KBM-7 (cell line): ENCODE results near the gene LY6G5C.

ENCODE experiments used
- DNase-seq: peaks from one replicate; pipeline ENCODE4 v3.0.0-alpha.2; 2015
- in situ Hi-C: fragments of 300-500 bp; cut with MboI; formaldehyde crosslinking; loops from 2 replicates; pipeline ENCODE4 v1.14.3; 2020; ENCODE audit warnings: low sequenced_read_pairs, low pct_unique_long_range_greater_than_20kb, mixed read lengths

Gene LY6G5C

DNA sequence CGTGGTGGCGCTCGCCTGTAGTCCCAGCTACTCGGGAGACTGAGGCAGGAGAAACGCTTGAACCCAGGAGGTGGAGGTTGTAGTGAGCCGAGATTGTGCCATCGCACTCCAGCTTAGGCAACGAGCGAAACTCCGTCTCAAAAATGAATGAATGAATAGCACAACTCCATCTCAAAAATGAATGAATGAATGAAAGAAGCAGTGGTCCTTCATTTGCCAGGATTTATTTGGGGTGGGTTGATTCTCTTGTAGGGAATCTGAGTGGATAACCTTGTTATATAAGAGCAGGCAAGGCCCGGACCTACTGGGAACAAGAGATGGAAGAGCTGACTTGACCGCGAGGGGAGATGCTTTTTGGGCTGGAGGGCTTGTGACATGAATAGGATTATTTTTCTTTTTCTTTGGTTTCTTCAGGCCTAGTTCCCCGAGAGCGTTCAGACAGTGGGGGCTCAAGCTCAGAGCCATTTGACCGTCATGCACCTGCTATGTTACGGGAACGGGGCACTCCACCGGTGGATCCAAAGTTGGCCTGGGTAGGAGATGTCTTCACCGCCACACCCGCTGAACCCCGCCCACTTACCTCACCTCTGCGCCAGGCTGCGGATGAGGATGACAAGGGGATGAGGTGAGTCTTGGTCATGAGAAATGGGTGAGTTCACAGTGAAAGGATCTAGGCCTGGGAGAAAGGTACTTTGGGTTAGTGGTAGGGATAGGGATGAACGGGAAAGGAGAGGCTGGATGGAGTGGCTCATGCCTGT lies 50.5 kb downstream of the LY6G5C start:
- DNase-seq = no peak
- in situ Hi-C loops = no loop called here

DNA sequence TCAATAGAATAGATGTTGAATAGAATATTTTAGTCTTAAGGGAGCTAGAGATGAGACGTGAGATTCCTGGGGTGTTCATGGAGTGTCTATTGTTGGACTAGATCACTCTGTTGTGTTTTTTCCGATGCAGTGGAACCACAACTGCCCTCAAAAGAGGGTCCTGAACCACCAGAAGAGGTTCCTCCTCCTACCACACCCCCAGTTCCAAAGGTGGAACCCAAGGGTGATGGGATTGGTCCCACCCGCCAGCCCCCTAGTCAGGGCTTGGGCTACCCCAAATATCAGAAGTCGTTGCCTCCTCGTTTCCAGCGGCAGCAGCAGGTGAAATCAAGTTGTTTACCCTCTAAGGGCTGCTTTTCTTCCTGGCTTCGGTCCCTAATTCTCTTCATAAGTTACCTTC lies 51.9 kb downstream of the LY6G5C start:
- DNase-seq = no peak
- in situ Hi-C loops = no loop called here

DNA sequence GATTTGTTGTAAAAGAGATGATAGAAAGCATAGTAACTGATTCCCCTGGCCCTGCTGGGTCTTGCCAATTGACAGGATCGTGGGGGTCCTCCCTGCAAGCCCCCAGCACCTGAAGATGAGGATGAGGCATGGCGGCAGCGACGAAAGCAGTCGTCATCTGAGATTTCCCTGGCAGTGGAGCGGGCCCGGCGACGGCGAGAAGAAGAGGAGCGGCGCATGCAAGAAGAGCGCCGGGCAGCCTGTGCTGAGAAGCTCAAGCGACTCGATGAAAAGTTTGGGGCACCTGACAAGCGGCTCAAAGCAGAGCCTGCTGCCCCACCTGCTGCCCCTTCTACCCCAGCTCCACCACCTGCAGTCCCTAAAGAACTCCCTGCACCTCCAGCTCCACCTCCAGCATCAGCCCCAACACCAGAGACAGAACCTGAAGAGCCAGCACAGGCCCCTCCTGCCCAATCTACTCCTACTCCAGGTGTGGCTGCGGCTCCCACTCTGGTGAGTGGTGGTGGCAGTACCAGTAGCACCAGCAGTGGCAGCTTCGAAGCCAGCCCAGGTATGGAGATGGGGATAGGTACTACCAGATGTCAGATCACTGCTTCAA lies 53.1 kb downstream of the LY6G5C start:
- in situ Hi-C loops = no loop called here
- DNase-seq = no peak

DNA sequence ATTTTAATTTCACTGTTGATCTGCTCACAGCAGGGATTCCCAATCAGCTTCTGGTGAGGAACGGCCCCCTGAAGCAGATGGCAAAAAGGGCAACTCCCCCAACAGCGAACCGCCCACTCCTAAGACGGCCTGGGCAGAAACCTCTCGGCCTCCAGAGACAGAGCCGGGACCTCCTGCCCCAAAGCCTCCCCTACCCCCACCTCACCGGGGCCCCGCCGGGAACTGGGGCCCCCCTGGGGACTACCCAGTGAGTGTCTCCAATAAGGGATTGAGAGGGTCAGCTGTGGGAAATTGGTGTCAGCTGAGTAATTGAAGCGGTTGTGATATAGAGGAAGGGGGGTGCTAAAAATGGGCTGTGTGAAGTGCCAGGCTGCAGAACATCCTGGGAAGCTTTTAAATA lies 53.9 kb downstream of the LY6G5C start:
- in situ Hi-C loops = no loop called here
- DNase-seq = no peak
